Fibroblast of lung (primary cell): ENCODE data around the gene SPEF1. TPM values are rescaled to one million over a fixed set of nuclear protein-coding genes. Genes with fewer than 3 reads are reported as not detected.

Experiments
- DNase-seq, 2 donors: peaks; one replicate each; pipeline versions ENCODE4 v3.0.0 to v3.0.0-alpha.2; 2010; ENCODE audit warnings: low read depth in 2 of 2
- H2AFZ ChIP-seq: 2 replicates; pipeline ENCODE4 v1.5.1; 2012; ENCODE audit warnings: low read length, control low read depth, inconsistent platforms
- H3K27ac ChIP-seq: 2 replicates; pipeline ENCODE4 v1.5.1; 2011; ENCODE audit warnings: low read length, control low read depth; ENCODE audit not compliant: insufficient read depth
- H3K27me3 ChIP-seq: 2 replicates; pipeline ENCODE4 v1.5.1; 2011; ENCODE audit warnings: mild to moderate bottlenecking, low read length; ENCODE audit not compliant: control insufficient read depth, insufficient read depth
- H3K36me3 ChIP-seq: 2 replicates; pipeline ENCODE4 v1.5.1; 2011; ENCODE audit warnings: low read length; ENCODE audit not compliant: control insufficient read depth, insufficient read depth
- H3K4me1 ChIP-seq: 2 replicates; pipeline ENCODE4 v1.5.1; 2011; ENCODE audit warnings: low read length; ENCODE audit not compliant: control insufficient read depth, insufficient read depth; ENCODE audit errors: extremely low read depth
- H3K4me2 ChIP-seq: 2 replicates; pipeline ENCODE4 v1.5.1; 2011; ENCODE audit warnings: low read length, control low read depth; ENCODE audit not compliant: insufficient read depth; ENCODE audit errors: extremely low read depth
- H3K4me3 ChIP-seq, 4 experiments: fragments of 200-600 bp in 1 of 4; sonication (generic) in 1 of 4; replicated peaks in 1 of 4; 2 replicates each; pipeline ENCODE4 v1.5.1; 2011 to 2016; ENCODE audit warnings: low read length in 4 of 4, low read depth in 3 of 4, mild to moderate bottlenecking in 3 of 4, control low read depth in 2 of 4, inconsistent platforms in 1 of 4, mixed read lengths in 1 of 4; ENCODE audit not compliant: insufficient read depth in 1 of 4; ENCODE audit errors: control extremely low read depth in 1 of 4
- H3K79me2 ChIP-seq: 2 replicates; pipeline ENCODE4 v1.5.1; 2012; ENCODE audit warnings: mild to moderate bottlenecking, low read length, inconsistent platforms; ENCODE audit not compliant: control insufficient read depth, insufficient read depth
- H3K9ac ChIP-seq: 2 replicates; pipeline ENCODE4 v1.5.1; 2011; ENCODE audit warnings: mild to moderate bottlenecking, low read length, control low read depth; ENCODE audit not compliant: insufficient read depth
- H3K9me3 ChIP-seq: 2 replicates; pipeline ENCODE4 v1.5.1; 2012; ENCODE audit warnings: low read depth, low read length; ENCODE audit not compliant: control insufficient read depth, insufficient read depth
- H4K20me1 ChIP-seq: 2 replicates; pipeline ENCODE4 v1.5.1; 2011; ENCODE audit warnings: low read length; ENCODE audit not compliant: control insufficient read depth, insufficient read depth; ENCODE audit errors: extremely low read depth
- EZH2 ChIP-seq: IDR thresholded peaks from 2 replicates; pipeline ENCODE4 v1.5.1; 2012; ENCODE audit warnings: low read length, control low read depth, mild to moderate bottlenecking; ENCODE audit errors: missing control alignments
- polyA plus RNA-seq, 2 donors: library from polyadenylated mRNA; depleted of rRNA in 1 of 2; stranded (reverse) in 1 of 2; unstranded in 1 of 2; fragments of >200 nt; gene quantifications; 2 replicates each; pipeline ENCODE4 v1.2.1, GENCODE V29; 2011 to 2012; ENCODE audit warnings: missing spikeins in 1 of 2
- total RNA-seq: library from RNA; depleted of rRNA; stranded (reverse); fragments of >200 nt; gene quantifications from 2 replicates; pipeline ENCODE4 v1.2.1, GENCODE V29; 2014
- TF ChIP-seq, protein P1 (sequence below), 2 donors: IDR thresholded peaks in 1 of 2; conservative IDR thresholded peaks in 1 of 2; 1 replicate in 1 of 2; 2 replicates in 1 of 2; pipeline ENCODE4 v1.5.1; 2011 to 2012; ENCODE audit warnings: low read length in 2 of 2, control low read depth in 1 of 2, inconsistent platforms in 1 of 2, low read depth in 1 of 2, mild to moderate bottlenecking in 1 of 2

The SPEF1 gene
- total and polyA plus RNA-seq, 2 donors (not counting 1 experiment from before 2014, with no cell fraction given) = 0.07 to 0.17 TPM

GRCh38 chr20:3819411-3820047 is 38.3 kb upstream of the SPEF1 start:
- peak overlapping the region; percentile 100 for H3K27ac ChIP-seq
- peaks cover 8% of the 10 kb centered on the region for H3K79me2 ChIP-seq
- no peak overlapping the region for H2AFZ ChIP-seq
- H3K9me3 ChIP-seq = no peaks in the 10 kb centered on the region
- no peaks in the 10 kb centered on the region for H3K27me3 ChIP-seq
- no peaks in the 10 kb centered on the region for H4K20me1 ChIP-seq
- H3K4me2 ChIP-seq = peak overlapping the region; percentile 84
- TF ChIP-seq, protein P1, sequence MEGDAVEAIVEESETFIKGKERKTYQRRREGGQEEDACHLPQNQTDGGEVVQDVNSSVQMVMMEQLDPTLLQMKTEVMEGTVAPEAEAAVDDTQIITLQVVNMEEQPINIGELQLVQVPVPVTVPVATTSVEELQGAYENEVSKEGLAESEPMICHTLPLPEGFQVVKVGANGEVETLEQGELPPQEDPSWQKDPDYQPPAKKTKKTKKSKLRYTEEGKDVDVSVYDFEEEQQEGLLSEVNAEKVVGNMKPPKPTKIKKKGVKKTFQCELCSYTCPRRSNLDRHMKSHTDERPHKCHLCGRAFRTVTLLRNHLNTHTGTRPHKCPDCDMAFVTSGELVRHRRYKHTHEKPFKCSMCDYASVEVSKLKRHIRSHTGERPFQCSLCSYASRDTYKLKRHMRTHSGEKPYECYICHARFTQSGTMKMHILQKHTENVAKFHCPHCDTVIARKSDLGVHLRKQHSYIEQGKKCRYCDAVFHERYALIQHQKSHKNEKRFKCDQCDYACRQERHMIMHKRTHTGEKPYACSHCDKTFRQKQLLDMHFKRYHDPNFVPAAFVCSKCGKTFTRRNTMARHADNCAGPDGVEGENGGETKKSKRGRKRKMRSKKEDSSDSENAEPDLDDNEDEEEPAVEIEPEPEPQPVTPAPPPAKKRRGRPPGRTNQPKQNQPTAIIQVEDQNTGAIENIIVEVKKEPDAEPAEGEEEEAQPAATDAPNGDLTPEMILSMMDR (conservative IDR thresholded peaks at IDR 0.05 in 1 of 2, IDR thresholded peaks at IDR 0.05 in 1 of 2; ENCODE audit: low read depth in 1 of 2, low read length in 2 of 2) = no peak
- no peak for TF ChIP-seq EZH2
- no peak for DNase-seq
- peaks cover 9% of the 10 kb centered on the region for H3K4me1 ChIP-seq
- peak overlapping the region in 3 of 4 experiments; percentile 29 to 93 (median 67) for H3K4me3 ChIP-seq
- peaks cover 11% of the 10 kb centered on the region for H3K36me3 ChIP-seq
- H3K9ac ChIP-seq = peak overlapping the region; percentile 100

DNA sequence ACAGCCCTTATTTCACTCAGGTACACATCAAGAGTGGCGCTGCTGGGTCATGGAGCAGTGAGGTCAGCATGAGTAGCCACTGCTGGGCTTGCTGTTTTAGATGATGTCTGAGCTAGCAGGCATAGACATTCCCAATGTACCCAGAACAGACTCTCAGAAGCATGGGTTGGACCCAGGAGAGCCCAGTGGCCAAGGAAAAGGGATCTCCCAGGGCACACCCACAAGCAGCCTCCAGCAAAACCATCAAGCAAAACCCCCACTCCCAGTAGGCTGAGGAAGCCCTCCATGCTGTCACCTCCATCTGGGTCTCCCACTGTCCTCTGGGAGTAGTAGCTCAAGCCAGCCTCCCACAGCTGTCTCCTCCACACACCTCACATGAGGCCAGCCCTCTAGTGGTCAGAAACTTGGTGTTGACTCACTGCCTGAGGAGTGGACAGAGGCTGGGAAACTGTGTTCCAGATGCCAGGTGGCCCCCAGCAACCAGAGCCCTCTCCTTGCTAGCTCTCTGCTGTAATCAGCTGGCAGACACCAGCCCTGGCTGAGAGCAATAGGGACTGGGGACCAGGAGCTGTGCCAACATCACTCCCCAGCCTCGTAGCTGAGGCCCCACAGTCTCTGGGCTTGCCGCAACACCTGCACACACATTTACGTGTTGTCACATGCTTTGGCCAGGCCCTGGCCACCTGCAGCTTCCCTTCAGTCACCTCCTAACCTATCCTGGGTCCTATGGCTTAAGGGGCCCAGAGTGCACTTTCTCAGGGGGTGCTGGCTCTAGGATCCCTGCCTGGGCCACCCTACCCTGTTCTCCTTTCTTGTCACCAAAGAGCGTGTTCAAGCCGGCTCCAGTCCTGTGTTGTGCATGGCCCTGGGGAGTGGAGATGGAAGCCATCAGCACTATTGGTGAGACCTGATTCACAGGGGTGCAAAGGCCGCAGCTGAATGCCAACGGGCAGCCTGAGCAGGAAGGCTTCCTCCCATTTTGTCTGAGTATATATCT is 37.2 kb upstream of the SPEF1 start:
- peak; percentile 74 to 82 for DNase-seq
- Histone ChIP-seq H3K79me2 (peaks cover 8% of the 10 kb centered on the region), H3K4me2 (no peak overlapping the region), H3K36me3 (peaks cover under 1% of the 10 kb centered on the region), H4K20me1 (no peaks in the 10 kb centered on the region), H3K9me3 (no peaks in the 10 kb centered on the region), H3K9ac (no peak overlapping the region), H3K27me3 (no peaks in the 10 kb centered on the region), H3K4me1 (peaks cover 11% of the 10 kb centered on the region), H3K4me3 (no peak overlapping the region), H2AFZ (peak overlapping the region; percentile 50), H3K27ac (peak overlapping the region; percentile 18)
- TF ChIP-seq, protein P1 (conservative IDR thresholded peaks at IDR 0.05 in 1 of 2, IDR thresholded peaks at IDR 0.05 in 1 of 2; ENCODE audit: low read depth in 1 of 2, low read length in 2 of 2) = peak; percentile 67 to 81
- TF ChIP-seq EZH2 = no peak

DNA sequence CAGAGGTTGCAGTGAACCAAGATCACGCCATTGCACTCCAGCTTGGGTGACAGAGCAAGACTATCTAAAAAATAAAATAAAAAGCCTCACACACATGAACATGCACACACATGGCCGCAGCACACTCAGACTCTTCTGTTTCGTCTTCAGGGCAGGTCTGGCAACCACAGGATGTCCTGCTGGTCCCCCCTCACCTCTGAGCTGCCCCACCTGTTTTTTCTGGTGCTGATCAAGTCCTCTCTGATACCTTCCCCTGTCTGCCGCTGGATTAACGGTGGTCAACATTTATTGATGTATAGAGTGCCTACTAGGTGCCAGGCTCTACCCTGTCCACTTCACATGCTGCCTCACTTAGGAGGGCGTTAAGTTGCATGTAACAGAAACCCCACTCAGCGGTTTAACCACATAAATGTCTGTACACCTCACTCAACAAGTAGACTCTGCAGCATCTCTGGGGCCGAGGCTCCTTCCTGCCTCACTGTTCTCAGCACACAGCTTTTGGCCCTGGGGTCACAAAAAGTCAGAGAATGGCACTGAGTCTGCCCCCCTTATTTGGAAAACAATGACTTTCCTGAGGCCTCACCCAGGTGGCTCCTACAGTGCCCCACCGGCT is 34.6 kb upstream of the SPEF1 start:
- no peak overlapping the region for H3K4me3 ChIP-seq
- no peaks in the 10 kb centered on the region for H3K9me3 ChIP-seq
- no peaks in the 10 kb centered on the region for H4K20me1 ChIP-seq
- no peak for DNase-seq
- TF ChIP-seq EZH2 = no peak
- TF ChIP-seq, protein P1 (conservative IDR thresholded peaks at IDR 0.05 in 1 of 2, IDR thresholded peaks at IDR 0.05 in 1 of 2; ENCODE audit: low read depth in 1 of 2, low read length in 2 of 2) = no peak
- H3K9ac ChIP-seq = no peak overlapping the region
- H2AFZ ChIP-seq = no peak overlapping the region
- peaks cover 22% of the 10 kb centered on the region for H3K4me1 ChIP-seq
- peaks cover 1% of the 10 kb centered on the region for H3K79me2 ChIP-seq
- no peak overlapping the region for H3K27ac ChIP-seq
- H3K27me3 ChIP-seq = no peaks in the 10 kb centered on the region
- no peaks in the 10 kb centered on the region for H3K36me3 ChIP-seq
- H3K4me2 ChIP-seq = no peak overlapping the region
